PC-3 (cell line): ENCODE measurements around the gene PTPN5. TPM values are rescaled to one million over a fixed set of nuclear protein-coding genes. Genes with fewer than 3 reads are reported as not detected.
A peak's percentile ranks its signal among the peaks of the same experiment; 100 is the strongest.
"Not testable (repeated sequence)": the region's sequence is repeated elsewhere in the genome, so short reads cannot be mapped to it uniquely, and the experiment has no call there.

Experiments used
- ATAC-seq: fragments of 200-7000 bp; cut with Tn5 transposase; 2 replicates; pipeline ENCODE4 v1.9.1; 2020; ENCODE audit warnings: mild to moderate bottlenecking, moderate library complexity
- BruUV-seq: library from RNA; stranded (reverse); fragments of 400-500 nt; replicated peaks from 2 replicates; lab custom pipeline; 2021; lab: Mats Ljungman, UMichigan
- CTCF ChIA-PET: fragments of 300-600 bp; sonication (Branson Sonifier 250); formaldehyde crosslinking; loops from one replicate; lab custom pipeline; 2022; ENCODE audit warnings: antibody characterized with exemption; lab: Charles Lee
- POLR2A ChIA-PET: fragments of 300-600 bp; sonication (Branson Sonifier 250); formaldehyde crosslinking; loops from one replicate; lab custom pipeline; 2022; ENCODE audit warnings: antibody characterized with exemption; ENCODE audit not compliant: unreplicated experiment; lab: Charles Lee
- DNase-seq: peaks from one replicate; pipeline ENCODE4 v3.0.0-alpha.2; 2015
- H2AFZ ChIP-seq: fragments of 300-600 bp; sonication (generic); 2 replicates; pipeline ENCODE4 v1.6.0; 2016; ENCODE audit warnings: antibody characterized with exemption, low read length
- H3F3A ChIP-seq: fragments of 300-600 bp; sonication (generic); one replicate; pipeline ENCODE4 v1.6.0; 2017; ENCODE audit warnings: antibody characterized with exemption, low read length, control low read depth, mild to moderate bottlenecking; ENCODE audit not compliant: unreplicated experiment
- H3K27ac ChIP-seq: fragments of 300-600 bp; sonication (generic); 2 replicates; pipeline ENCODE4 v1.5.1; 2016; ENCODE audit warnings: mild to moderate bottlenecking, low read length
- H3K27me3 ChIP-seq: fragments of 300-600 bp; sonication (generic); 2 replicates; pipeline ENCODE4 v1.6.1; 2016; ENCODE audit warnings: low read length, mixed read lengths
- H3K36me3 ChIP-seq: fragments of 300-600 bp; sonication (generic); 2 replicates; pipeline ENCODE4 v1.6.1; 2016; ENCODE audit warnings: low read depth, mixed run types, low read length, mixed read lengths
- H3K4me1 ChIP-seq: fragments of 300-600 bp; sonication (generic); 2 replicates; pipeline ENCODE4 v1.5.1; 2016; ENCODE audit warnings: low read length; ENCODE audit not compliant: insufficient read depth
- H3K4me2 ChIP-seq: fragments of 300-600 bp; sonication (generic); 2 replicates; pipeline ENCODE4 v1.6.0; 2016; ENCODE audit warnings: low read length
- H3K4me3 ChIP-seq: fragments of 300-600 bp; sonication (generic); 2 replicates; pipeline ENCODE4 v1.5.1; 2016; ENCODE audit warnings: mild to moderate bottlenecking, low read length, mixed read lengths
- H3K79me2 ChIP-seq: fragments of 300-600 bp; sonication (generic); 2 replicates; pipeline ENCODE4 v1.6.1; 2017; ENCODE audit warnings: low read length, mixed read lengths
- H3K9ac ChIP-seq: fragments of 300-600 bp; sonication (generic); 2 replicates; pipeline ENCODE4 v1.6.0; 2016; ENCODE audit warnings: mild to moderate bottlenecking, low read length
- H3K9me2 ChIP-seq: fragments of 300-600 bp; sonication (generic); replicated peaks from 2 replicates; pipeline ENCODE4 v1.6.1; 2016; ENCODE audit warnings: mixed run types, low read length, mixed read lengths
- H3K9me3 ChIP-seq: fragments of 300-600 bp; sonication (generic); 2 replicates; pipeline ENCODE4 v1.6.1; 2016; ENCODE audit warnings: low read length, mixed read lengths
- H4K20me1 ChIP-seq: fragments of 300-600 bp; sonication (generic); 2 replicates; pipeline ENCODE4 v1.6.1; 2016; ENCODE audit warnings: low read length, mixed read lengths
- EZH2 ChIP-seq: fragments of 300-600 bp; sonication (generic); IDR thresholded peaks from one replicate; pipeline ENCODE4 v1.6.1; 2017; ENCODE audit warnings: antibody characterized with exemption, mild to moderate bottlenecking, low read length; ENCODE audit not compliant: unreplicated experiment
- EZH2phosphoT487 ChIP-seq: fragments of 300-600 bp; sonication (generic); IDR thresholded peaks from 2 replicates; pipeline ENCODE4 v1.6.1; 2018; ENCODE audit warnings: mild to moderate bottlenecking, antibody characterized with exemption, low read length, borderline replicate concordance
- intact Hi-C: fragments of 100-400 bp; cut with micrococcal nuclease; formaldehyde crosslinking; loops from 2 replicates; pipeline ENCODE4 v1.9.0; 2023
- total RNA-seq: library from RNA; depleted of rRNA; stranded (reverse); fragments of >200 nt; gene quantifications from 2 replicates; pipeline ENCODE4 v1.2.3, GENCODE V29; 2014; rRNA removed
- TF ChIP-seq, protein P1 (sequence below): fragments of 300-600 bp; sonication (generic); conservative IDR thresholded peaks from 2 replicates; pipeline ENCODE4 v1.5.1; 2017; ENCODE audit warnings: antibody characterized with exemption, low read depth, mild to moderate bottlenecking, low read length

PTPN5 gene
- total RNA-seq, 1 experiment from 2014 or later = 0.95 TPM

DNA sequence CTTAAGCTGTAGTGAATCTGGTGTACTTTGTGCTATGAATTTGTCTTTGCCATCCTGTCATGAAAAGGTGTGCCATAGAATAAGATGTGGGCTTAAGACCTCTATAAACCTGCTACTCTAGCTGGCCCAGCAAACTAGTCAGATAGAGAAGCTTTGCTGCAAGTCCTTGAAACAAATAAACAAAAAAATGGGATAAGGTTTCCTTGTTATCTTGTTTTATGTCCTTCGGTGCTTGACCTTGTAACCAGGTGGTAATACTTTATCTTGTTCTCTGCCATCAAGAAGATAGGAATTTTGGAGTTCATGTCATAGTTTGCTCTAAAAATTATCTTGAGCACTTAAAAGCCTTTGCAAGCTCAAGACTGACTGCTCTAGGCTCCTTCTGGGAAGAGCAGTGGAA, 107.3 kb downstream of the PTPN5 start:
- no peaks in the 10 kb centered on the region for H3K36me3 ChIP-seq
- no peaks in the 10 kb centered on the region for H3K79me2 ChIP-seq
- ChIA-PET CTCF (no interaction called here), POLR2A (interaction anchor here (0.5 kb wide), 1 partner anchor 32 kb away, joined by 10 read pairs; no protein-coding TSS in a partner anchor)
- H3K4me2 ChIP-seq = no peak overlapping the region
- peaks cover 12% of the 10 kb centered on the region; the same call in 1 of the 2 replicates for H3K4me1 ChIP-seq
- no peak overlapping the region for H3K27ac ChIP-seq
- no peak overlapping the region for H2AFZ ChIP-seq
- no peak overlapping the region for H3K4me3 ChIP-seq
- H3F3A ChIP-seq = no peaks in the 10 kb centered on the region
- ATAC-seq (no peak), DNase-seq (no peak)
- no peaks in the 10 kb centered on the region for H3K27me3 ChIP-seq
- no peaks in the 10 kb centered on the region for H3K9me3 ChIP-seq
- no TSS peak for BruUV-seq
- TF ChIP-seq, protein P1, sequence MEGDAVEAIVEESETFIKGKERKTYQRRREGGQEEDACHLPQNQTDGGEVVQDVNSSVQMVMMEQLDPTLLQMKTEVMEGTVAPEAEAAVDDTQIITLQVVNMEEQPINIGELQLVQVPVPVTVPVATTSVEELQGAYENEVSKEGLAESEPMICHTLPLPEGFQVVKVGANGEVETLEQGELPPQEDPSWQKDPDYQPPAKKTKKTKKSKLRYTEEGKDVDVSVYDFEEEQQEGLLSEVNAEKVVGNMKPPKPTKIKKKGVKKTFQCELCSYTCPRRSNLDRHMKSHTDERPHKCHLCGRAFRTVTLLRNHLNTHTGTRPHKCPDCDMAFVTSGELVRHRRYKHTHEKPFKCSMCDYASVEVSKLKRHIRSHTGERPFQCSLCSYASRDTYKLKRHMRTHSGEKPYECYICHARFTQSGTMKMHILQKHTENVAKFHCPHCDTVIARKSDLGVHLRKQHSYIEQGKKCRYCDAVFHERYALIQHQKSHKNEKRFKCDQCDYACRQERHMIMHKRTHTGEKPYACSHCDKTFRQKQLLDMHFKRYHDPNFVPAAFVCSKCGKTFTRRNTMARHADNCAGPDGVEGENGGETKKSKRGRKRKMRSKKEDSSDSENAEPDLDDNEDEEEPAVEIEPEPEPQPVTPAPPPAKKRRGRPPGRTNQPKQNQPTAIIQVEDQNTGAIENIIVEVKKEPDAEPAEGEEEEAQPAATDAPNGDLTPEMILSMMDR = no peak
- no peak for TF ChIP-seq EZH2
- no peak for TF ChIP-seq EZH2phosphoT487
- no peak overlapping the region for H3K9ac ChIP-seq
- no peaks in the 10 kb centered on the region for H4K20me1 ChIP-seq
- H3K9me2 ChIP-seq = no peaks in the 10 kb centered on the region
- intact Hi-C loops = no loop called here

- H3K9ac ChIP-seq = no peak overlapping the region
- H3K4me2 ChIP-seq = no peak overlapping the region
- no peak overlapping the region for H3K27ac ChIP-seq
- no peak overlapping the region for H2AFZ ChIP-seq
- no peak overlapping the region for H3K4me3 ChIP-seq
- H4K20me1 ChIP-seq = no peaks in the 10 kb centered on the region
- H3K9me2 ChIP-seq = no peaks in the 10 kb centered on the region
- ChIA-PET CTCF (no interaction called here), POLR2A (no interaction called here)
- H3K9me3 ChIP-seq = no peaks in the 10 kb centered on the region
- no peaks in the 10 kb centered on the region for H3K36me3 ChIP-seq
- H3K4me1 ChIP-seq = peaks cover 18% of the 10 kb centered on the region
- no peak for DNase-seq
- no peaks in the 10 kb centered on the region for H3K27me3 ChIP-seq
- no peaks in the 10 kb centered on the region for H3K79me2 ChIP-seq
- no peak for TF ChIP-seq EZH2
- no peak for TF ChIP-seq EZH2phosphoT487
- TF ChIP-seq, protein P1 = no peak
- ATAC-seq = no peak
- BruUV-seq = no TSS peak
- intact Hi-C loops = no loop called here
- no peaks in the 10 kb centered on the region for H3F3A ChIP-seq
Measured at GRCh38 chr11:18682466-18682865, 109.1 kb downstream of the PTPN5 start.

DNA sequence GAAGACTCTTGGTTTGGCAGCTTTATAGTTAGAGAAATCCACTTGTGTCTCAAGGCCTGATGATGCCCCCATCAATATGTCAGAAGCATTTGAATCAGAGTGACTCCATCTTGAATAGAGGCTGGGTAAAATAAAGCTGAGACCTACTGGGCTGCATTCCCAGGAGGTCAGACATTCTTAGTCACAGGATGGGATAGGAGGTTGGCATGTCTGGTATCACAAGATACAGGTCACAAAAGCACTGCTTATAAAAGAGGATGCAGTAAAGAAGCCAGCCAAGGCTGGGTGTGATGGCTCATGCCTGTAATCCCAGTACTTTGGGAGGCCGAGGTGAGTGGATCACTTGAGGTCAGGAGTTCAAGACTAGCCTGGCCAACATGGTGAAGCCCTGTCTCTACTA, 109.6 kb downstream of the PTPN5 start:
- POLR2A ChIA-PET, H3F3A ChIP-seq, H3K9ac ChIP-seq, H3K9me2 ChIP-seq, BruUV-seq, H3K36me3 ChIP-seq, H3K27me3 ChIP-seq, H3K9me3 ChIP-seq, H4K20me1 ChIP-seq, intact Hi-C loops, H3K79me2 ChIP-seq, CTCF ChIA-PET, H3K4me3 ChIP-seq, H3K4me2 ChIP-seq: not testable (repeated sequence)
- Histone ChIP-seq H2AFZ (0 out of 2 replicates have a peak overlapping the region, but pooled peaks have one; percentile 42), H3K27ac (peak overlapping the region; percentile 39), H3K4me1 (peaks cover 23% of the 10 kb centered on the region)
- peak; percentile 72 for DNase-seq
- ATAC-seq = peak; percentile 81

Other genes starting within 250 kb of the PTPN5 start
- 15.6 and 22.2 TPM in 2 replicates for gene UEVLD, start 203.1 kb downstream of the PTPN5 start, total RNA-seq
- gene MISFA, start 192.0 kb downstream of the PTPN5 start, total RNA-seq = 0.36 TPM in 1 of 2 replicates, not detected in the other
- gene SPTY2D1, start 157.5 kb downstream of the PTPN5 start, total RNA-seq = 15.6 and 16.6 TPM in 2 replicates
- 1.6 and 2.9 TPM in 2 replicates for gene TMEM86A, start 93.0 kb downstream of the PTPN5 start, total RNA-seq
- 0.12 TPM in 1 of 2 replicates, not detected in the other for gene IGSF22, start 65.6 kb downstream of the PTPN5 start, total RNA-seq
- not detected in 2 replicates for gene MRGPRX1, start 147.6 kb upstream of the PTPN5 start, total RNA-seq